Fibroblast of skin of left quadriceps (primary cell): ENCODE data around the gene BRPF3.

ENCODE experiments used
- DNase-seq, 2 experiments: peaks; one replicate each; pipeline ENCODE4 v3.0.0-alpha.2; 2013; ENCODE audit warnings: low read depth in 2 of 2

Gene BRPF3

GRCh38 chr6:36196113-36196879 lies at the start of gene BRPF3:
TSS of gene BRPF3 (plus strand) at chr6:36196744. CDS start at chr6:36200323, 3,579 bp downstream.
- peak; percentile 52 to 56 for DNase-seq

- no peak for DNase-seq
Observed at GRCh38 chr6:36147294-36147693, 49.2 kb upstream of the BRPF3 start.

- DNase-seq = no peak
Observed at GRCh38 chr6:36149476-36149875, 47.1 kb upstream of the BRPF3 start.

- no peak for DNase-seq
Observed at GRCh38 chr6:36150283-36150682, 46.3 kb upstream of the BRPF3 start.

- no peak for DNase-seq
Observed at GRCh38 chr6:36154286-36154685, 42.3 kb upstream of the BRPF3 start.

GRCh38 chr6:36155662-36156061 lies 40.9 kb upstream of the BRPF3 start:
- DNase-seq = no peak

GRCh38 chr6:36160147-36160760 lies 36.3 kb upstream of the BRPF3 start:
- DNase-seq = peak in 1 of 2 experiments; percentile 7

GRCh38 chr6:36169023-36170007 lies 27.2 kb upstream of the BRPF3 start:
- DNase-seq = no peak

GRCh38 chr6:36170704-36171103 lies 25.8 kb upstream of the BRPF3 start:
- DNase-seq = no peak

GRCh38 chr6:36171573-36171972 lies 25.0 kb upstream of the BRPF3 start:
- DNase-seq = no peak

- DNase-seq = no peak
Observed at GRCh38 chr6:36177166-36177565, 19.4 kb upstream of the BRPF3 start.

GRCh38 chr6:36178544-36178943 lies 18.0 kb upstream of the BRPF3 start:
- no peak for DNase-seq

GRCh38 chr6:36180126-36180525 lies 16.4 kb upstream of the BRPF3 start:
- no peak for DNase-seq

GRCh38 chr6:36184311-36184710 lies 12.2 kb upstream of the BRPF3 start:
- no peak for DNase-seq

- DNase-seq = no peak
Observed at GRCh38 chr6:36186199-36186598, 10.3 kb upstream of the BRPF3 start.

GRCh38 chr6:36187446-36187845 lies 9.1 kb upstream of the BRPF3 start:
- DNase-seq = no peak

GRCh38 chr6:36195471-36196112 lies 952 bp upstream of the BRPF3 start:
- DNase-seq = no peak

GRCh38 chr6:36196880-36197548 lies 470 bp downstream of the BRPF3 start:
- peak; percentile 91 to 94 for DNase-seq

- no peak for DNase-seq
Observed at GRCh38 chr6:36197739-36198221, 1.2 kb downstream of the BRPF3 start.

- DNase-seq = no peak
Observed at GRCh38 chr6:36198986-36199385, 2.4 kb downstream of the BRPF3 start.
